Stomach (tissue), 9 donors: ENCODE results near the gene CD9. TPM values are rescaled to one million over a fixed set of nuclear protein-coding genes. Genes with fewer than 3 reads are reported as not detected.

Experiments used
- DNase-seq, 2 donors: peaks; one replicate each; pipeline versions ENCODE4 v3.0.0 to v3.0.0-alpha.2; 2013 to 2019
- H3K27ac ChIP-seq, 5 donors: fragments of 200-600 bp in 4 of 5; sonication (generic) in 4 of 5; one replicate each; pipeline ENCODE4 v1.5.1; 2013 to 2019; ENCODE audit warnings: mild to moderate bottlenecking in 1 of 5, moderate library complexity in 1 of 5
- H3K27me3 ChIP-seq, 3 donors: fragments of 200-600 bp; sonication (generic); one replicate each; pipeline ENCODE4 v1.5.1; 2017 to 2019; ENCODE audit warnings: mixed run types in 1 of 3
- H3K36me3 ChIP-seq, 4 donors: fragments of 200-600 bp; sonication (generic); 1 replicate in 3 of 4; 2 replicates in 1 of 4; pipeline ENCODE4 v1.5.1; 2016 to 2019
- H3K4me1 ChIP-seq, 4 donors: fragments of 200-600 bp; sonication (generic); one replicate each; pipeline ENCODE4 v1.5.1; 2016 to 2019
- H3K4me3 ChIP-seq, 4 donors: fragments of 200-600 bp; sonication (generic) in 3 of 4; one replicate each; pipeline ENCODE4 v1.5.1; 2016 to 2019; ENCODE audit warnings: mild to moderate bottlenecking in 1 of 4
- H3K9me3 ChIP-seq, 4 donors: fragments of 200-600 bp; sonication (generic); one replicate each; pipeline ENCODE4 v1.5.1; 2016 to 2019
- CTCF ChIP-seq, 7 experiments: fragments of 450-650 bp in 4 of 7; fragments of 200-600 bp in 3 of 7; sonication (generic) in 3 of 7; IDR thresholded peaks; one replicate each; pipeline ENCODE4 v1.5.1; 2016 to 2019; ENCODE audit warnings: antibody characterized with exemption in 7 of 7, control low read depth in 2 of 7, mild to moderate bottlenecking in 1 of 7
- EP300 ChIP-seq: sonication (generic); formaldehyde crosslinking; IDR thresholded peaks from one replicate; pipeline ENCODE4 v1.6.1; 2017; ENCODE audit warnings: antibody characterized with exemption
- POLR2A ChIP-seq, 4 donors: fragments of 450-650 bp; IDR thresholded peaks; one replicate each; pipeline ENCODE4 v1.6.1; 2016; ENCODE audit warnings: antibody characterized with exemption in 4 of 4, control low read depth in 2 of 4, mild to moderate bottlenecking in 1 of 4, moderate library complexity in 1 of 4
- POLR2AphosphoS5 ChIP-seq, 3 donors: sonication (generic); formaldehyde crosslinking; IDR thresholded peaks; one replicate each; pipeline ENCODE4 v1.6.1; 2016; ENCODE audit warnings: antibody characterized with exemption in 3 of 3
- WGBS, 5 donors: extraction: QIAGEN DNeasy Blood & Tissue Kit in 3 of 5; methylation state at CpG; one replicate each; pipeline versions ENCODE4 v1.1.5 to v1.1.7; 2013 to 2018; 5-methylcytosine and 5-hydroxymethylcytosine counted together
- intact Hi-C: fragments of 100-400 bp; cut with DNase I; formaldehyde crosslinking; loops from one replicate; pipeline ENCODE4 v1.15.1; 2023; ENCODE audit warnings: low total_unique reads
- polyA plus RNA-seq, 3 donors: library from polyadenylated mRNA; stranded (reverse); fragments of 200-250 nt; gene quantifications; one replicate each; pipeline ENCODE4 v1.2.3, GENCODE V29; 2013
- total RNA-seq, 5 donors: library from RNA; depleted of rRNA; stranded (reverse); fragments of >200 nt; gene quantifications; one replicate each; pipeline versions ENCODE4 v1.1.0 to v1.2.3, GENCODE V29; 2014 to 2016
- donor health status: healthy with polysubstance abuse.
- donor health status: Bipolar disorder and iron deficiency.
- donor health status: healthy.

CD9 gene
- total and polyA plus RNA-seq, 8 donors, result 51.0 to 421 (median 139) TPM

GRCh38 chr12:6234906-6235305 is 34.7 kb downstream of the CD9 start:
- 71 to 87% (median 85%) methylated on average over 7 of the region's 7 CpGs for WGBS, 5 donors
- H3K4me1 ChIP-seq, result peaks cover 41 to 63% (median 55%) of the 10 kb centered on the region in 4 donors
- no peak for TF ChIP-seq CTCF (IDR thresholded peaks at IDR 0.05)
- TF ChIP-seq POLR2AphosphoS5 (IDR thresholded peaks at IDR 0.05), result no peak
- TF ChIP-seq POLR2A (IDR thresholded peaks at IDR 0.05), result no peak
- TF ChIP-seq EP300, result no peak
- DNase-seq, result no peak
- no peak overlapping the region for H3K4me3 ChIP-seq
- intact Hi-C loops, result no loop called here
- peak overlapping the region in 4 of 5 donors; percentile 89 to 99 (median 90) for H3K27ac ChIP-seq
- no peaks in the 10 kb centered on the region for H3K27me3 ChIP-seq
- H3K9me3 ChIP-seq, result no peaks in the 10 kb centered on the region
- H3K36me3 ChIP-seq, result peaks cover 40 to 72% (median 54%) of the 10 kb centered on the region in 4 donors

GRCh38 chr12:6235499-6235898 is 35.3 kb downstream of the CD9 start:
- peak; percentile 50 to 82 for DNase-seq
- TF ChIP-seq POLR2AphosphoS5 (IDR thresholded peaks at IDR 0.05) (no peak), EP300 (no peak), POLR2A (IDR thresholded peaks at IDR 0.05) (no peak), CTCF (IDR thresholded peaks at IDR 0.05) (no peak)
- H3K9me3 ChIP-seq, result no peaks in the 10 kb centered on the region
- H3K36me3 ChIP-seq, result peaks cover 40 to 73% (median 54%) of the 10 kb centered on the region in 4 donors
- no peak overlapping the region for H3K4me3 ChIP-seq
- peak overlapping the region; percentile 12 to 99 (median 90) for H3K27ac ChIP-seq
- intact Hi-C loops, result no loop called here
- peaks cover 36 to 60% (median 49%) of the 10 kb centered on the region in 4 donors for H3K4me1 ChIP-seq
- H3K27me3 ChIP-seq, result no peaks in the 10 kb centered on the region
- WGBS, 5 donors, result 34 to 59% (median 38%) methylated on average over 9 of the region's 9 CpGs

GRCh38 chr12:6235906-6236640 is 35.9 kb downstream of the CD9 start:
- intact Hi-C loops, result no loop called here
- Histone ChIP-seq H3K4me1 (peaks cover 32 to 60% (median 46%) of the 10 kb centered on the region in 4 donors), H3K4me3 (no peak overlapping the region), H3K9me3 (no peaks in the 10 kb centered on the region), H3K36me3 (peaks cover 40 to 73% (median 54%) of the 10 kb centered on the region in 4 donors), H3K27ac (peak overlapping the region in 3 of 5 donors; percentile 89 to 99 (median 90)), H3K27me3 (no peaks in the 10 kb centered on the region)
- no peak for TF ChIP-seq CTCF (IDR thresholded peaks at IDR 0.05)
- TF ChIP-seq POLR2AphosphoS5 (IDR thresholded peaks at IDR 0.05), result no peak
- TF ChIP-seq EP300, result no peak
- no peak for TF ChIP-seq POLR2A (IDR thresholded peaks at IDR 0.05)
- no peak for DNase-seq
- 84 to 91% (median 88%) methylated on average over 17 to 22 of the region's 22 CpGs for WGBS, 5 donors

- 90 to 98% (median 95%) methylated on average over 6 of the region's 6 CpGs for WGBS, 5 donors
- Histone ChIP-seq H3K4me3 (no peak overlapping the region), H3K9me3 (no peaks in the 10 kb centered on the region), H3K4me1 (peaks cover 32 to 60% (median 46%) of the 10 kb centered on the region in 4 donors), H3K27me3 (no peaks in the 10 kb centered on the region), H3K27ac (peak overlapping the region in 3 of 5 donors; percentile 16 to 99 (median 89)), H3K36me3 (peaks cover 40 to 73% (median 54%) of the 10 kb centered on the region in 4 donors)
- no peak for DNase-seq
- intact Hi-C loops, result no loop called here
- TF ChIP-seq POLR2A (IDR thresholded peaks at IDR 0.05) (no peak), POLR2AphosphoS5 (IDR thresholded peaks at IDR 0.05) (no peak), CTCF (IDR thresholded peaks at IDR 0.05) (no peak), EP300 (no peak)
Observed at GRCh38 chr12:6236641-6236940, 36.4 kb downstream of the CD9 start.
